Erythroblast (primary cell): ENCODE results near the gene TXNL4A.

Source experiments
- GATA1 ChIP-seq: IDR thresholded peaks from 2 replicates; pipeline ENCODE4 v1.6.1; 2011; ENCODE audit warnings: low read depth, mild to moderate bottlenecking, control low read depth, low read length, moderate library complexity
- POLR2A ChIP-seq: IDR thresholded peaks from 2 replicates; pipeline ENCODE4 v1.6.1; 2011; ENCODE audit warnings: mild to moderate bottlenecking, low read length

GRCh38 chr18:79952456-79952995 lies 35.8 kb downstream of the TXNL4A start:
- TF ChIP-seq POLR2A, result no peak
- no peak for TF ChIP-seq GATA1
